GM12874 (cell line): ENCODE measurements around the gene PROK1.

Source experiments
- TF ChIP-seq, protein P1 (sequence below): IDR thresholded peaks from 2 replicates; pipeline ENCODE4 v1.5.1; 2011; ENCODE audit warnings: low read depth, mild to moderate bottlenecking, control low read depth, low read length, moderate library complexity; ENCODE audit not compliant: insufficient read depth

Gene PROK1

DNA sequence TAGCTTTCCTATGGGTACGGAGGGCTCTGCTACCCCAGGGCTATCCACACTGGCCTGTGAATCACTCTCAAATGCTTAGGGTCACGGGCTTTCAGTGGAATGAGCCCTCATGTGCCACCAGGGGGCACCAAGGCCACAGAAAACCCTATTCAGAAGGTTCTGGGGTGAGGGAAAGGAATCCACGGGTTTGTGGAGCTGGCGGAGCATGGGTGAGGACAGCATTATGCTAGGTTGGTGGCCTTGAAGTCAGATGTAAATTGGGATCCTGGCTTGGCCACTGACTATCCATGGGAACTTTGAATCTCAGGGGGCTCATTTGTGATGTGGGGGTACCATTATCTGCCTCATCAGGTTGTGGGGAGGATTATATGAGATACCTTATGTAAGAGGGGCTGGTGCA, 38.4 kb upstream of the PROK1 start:
- TF ChIP-seq, protein P1, sequence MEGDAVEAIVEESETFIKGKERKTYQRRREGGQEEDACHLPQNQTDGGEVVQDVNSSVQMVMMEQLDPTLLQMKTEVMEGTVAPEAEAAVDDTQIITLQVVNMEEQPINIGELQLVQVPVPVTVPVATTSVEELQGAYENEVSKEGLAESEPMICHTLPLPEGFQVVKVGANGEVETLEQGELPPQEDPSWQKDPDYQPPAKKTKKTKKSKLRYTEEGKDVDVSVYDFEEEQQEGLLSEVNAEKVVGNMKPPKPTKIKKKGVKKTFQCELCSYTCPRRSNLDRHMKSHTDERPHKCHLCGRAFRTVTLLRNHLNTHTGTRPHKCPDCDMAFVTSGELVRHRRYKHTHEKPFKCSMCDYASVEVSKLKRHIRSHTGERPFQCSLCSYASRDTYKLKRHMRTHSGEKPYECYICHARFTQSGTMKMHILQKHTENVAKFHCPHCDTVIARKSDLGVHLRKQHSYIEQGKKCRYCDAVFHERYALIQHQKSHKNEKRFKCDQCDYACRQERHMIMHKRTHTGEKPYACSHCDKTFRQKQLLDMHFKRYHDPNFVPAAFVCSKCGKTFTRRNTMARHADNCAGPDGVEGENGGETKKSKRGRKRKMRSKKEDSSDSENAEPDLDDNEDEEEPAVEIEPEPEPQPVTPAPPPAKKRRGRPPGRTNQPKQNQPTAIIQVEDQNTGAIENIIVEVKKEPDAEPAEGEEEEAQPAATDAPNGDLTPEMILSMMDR: peak; percentile 85

DNA sequence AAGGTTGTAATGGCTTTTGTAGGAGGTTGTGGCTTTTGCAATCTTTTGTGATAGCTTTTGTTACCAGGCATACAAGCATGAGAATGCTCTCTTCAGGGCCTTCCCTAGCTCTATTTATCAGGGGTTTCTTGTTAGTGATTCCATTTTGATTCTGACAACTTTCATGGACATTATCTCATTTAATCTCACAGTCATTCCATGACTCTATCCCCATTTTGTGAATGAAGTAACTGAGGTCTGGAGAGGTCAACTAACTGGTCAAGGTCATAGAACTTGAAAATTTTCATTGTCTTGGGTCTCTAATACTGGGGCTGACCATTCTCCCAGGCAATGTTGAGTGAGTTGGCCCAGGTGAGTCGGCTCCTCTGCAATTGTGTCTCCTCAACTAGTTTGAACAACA, 32.2 kb upstream of the PROK1 start:
- TF ChIP-seq, protein P1: no peak

DNA sequence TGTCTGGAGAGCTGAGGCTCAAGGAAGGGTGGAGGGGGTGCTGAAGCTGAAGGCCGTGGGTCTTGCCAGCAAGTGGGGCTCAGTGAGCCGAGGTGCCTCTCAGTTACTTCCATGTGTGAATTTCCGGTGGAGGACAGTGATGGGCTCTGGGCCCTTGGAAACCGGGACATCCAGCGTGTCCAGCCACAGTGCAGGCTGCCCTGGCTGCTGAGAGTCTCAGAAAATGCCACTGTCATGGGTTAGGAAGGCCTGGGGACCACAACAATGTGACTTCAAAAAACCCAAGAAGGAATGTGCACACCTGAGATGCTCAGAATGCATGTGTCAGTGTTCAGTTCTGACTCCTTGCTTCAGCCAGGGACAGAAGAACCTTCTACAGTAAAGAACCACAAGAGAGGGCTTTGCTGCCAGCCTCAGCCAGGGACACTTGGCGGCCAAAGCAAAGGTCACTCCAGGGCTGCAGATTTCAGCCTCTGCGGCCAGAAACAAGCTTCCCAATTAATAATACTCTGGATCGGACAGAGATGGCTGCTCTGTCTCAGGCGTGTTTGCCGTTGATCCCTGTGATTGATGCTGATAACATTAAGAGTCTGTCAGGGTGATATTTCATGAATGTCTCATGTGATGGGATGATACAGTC, 30.8 kb upstream of the PROK1 start:
- TF ChIP-seq, protein P1: no peak

DNA sequence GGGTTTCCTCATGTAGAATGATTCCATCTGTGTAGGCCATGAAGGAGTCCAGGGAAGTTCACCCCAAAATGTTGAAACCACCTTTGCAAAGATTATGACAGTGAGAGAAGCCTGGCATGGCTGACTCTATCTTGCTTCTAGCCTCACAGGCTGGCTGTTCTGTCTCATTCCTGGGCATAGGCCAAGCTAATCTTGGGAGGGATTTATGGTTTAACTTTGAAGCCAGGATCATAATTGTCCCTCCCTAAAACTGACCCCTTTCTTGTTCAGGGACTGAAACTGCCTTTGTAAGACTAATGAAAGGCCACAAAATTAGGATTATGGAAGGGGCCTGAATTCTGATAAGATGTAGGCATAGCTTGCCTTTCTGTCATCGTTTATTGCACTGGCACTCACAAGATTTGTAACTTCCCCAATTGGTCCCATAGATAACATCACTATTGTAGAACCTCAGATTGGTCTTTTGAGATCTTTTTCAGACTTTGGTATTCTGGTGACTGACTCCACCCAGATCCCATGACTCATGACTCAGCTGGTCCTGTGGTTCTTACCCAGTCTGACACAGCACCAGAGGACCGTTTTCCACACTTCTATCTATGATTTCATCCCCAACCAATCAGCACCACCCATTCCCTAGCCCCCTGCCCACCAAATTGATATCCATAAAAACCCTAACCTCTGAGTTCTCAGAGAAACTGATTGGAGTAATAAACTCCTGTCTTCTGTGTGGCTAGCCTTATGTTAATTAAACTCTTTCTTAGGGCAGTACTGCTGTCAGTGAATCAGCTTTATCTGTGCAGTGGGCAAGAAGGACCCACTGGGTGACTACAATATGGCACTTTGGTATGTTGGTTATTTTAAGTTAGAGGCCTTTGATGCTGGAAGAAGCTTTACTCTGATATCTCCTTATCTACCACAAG, 29.8 kb upstream of the PROK1 start:
- TF ChIP-seq, protein P1: no peak

DNA sequence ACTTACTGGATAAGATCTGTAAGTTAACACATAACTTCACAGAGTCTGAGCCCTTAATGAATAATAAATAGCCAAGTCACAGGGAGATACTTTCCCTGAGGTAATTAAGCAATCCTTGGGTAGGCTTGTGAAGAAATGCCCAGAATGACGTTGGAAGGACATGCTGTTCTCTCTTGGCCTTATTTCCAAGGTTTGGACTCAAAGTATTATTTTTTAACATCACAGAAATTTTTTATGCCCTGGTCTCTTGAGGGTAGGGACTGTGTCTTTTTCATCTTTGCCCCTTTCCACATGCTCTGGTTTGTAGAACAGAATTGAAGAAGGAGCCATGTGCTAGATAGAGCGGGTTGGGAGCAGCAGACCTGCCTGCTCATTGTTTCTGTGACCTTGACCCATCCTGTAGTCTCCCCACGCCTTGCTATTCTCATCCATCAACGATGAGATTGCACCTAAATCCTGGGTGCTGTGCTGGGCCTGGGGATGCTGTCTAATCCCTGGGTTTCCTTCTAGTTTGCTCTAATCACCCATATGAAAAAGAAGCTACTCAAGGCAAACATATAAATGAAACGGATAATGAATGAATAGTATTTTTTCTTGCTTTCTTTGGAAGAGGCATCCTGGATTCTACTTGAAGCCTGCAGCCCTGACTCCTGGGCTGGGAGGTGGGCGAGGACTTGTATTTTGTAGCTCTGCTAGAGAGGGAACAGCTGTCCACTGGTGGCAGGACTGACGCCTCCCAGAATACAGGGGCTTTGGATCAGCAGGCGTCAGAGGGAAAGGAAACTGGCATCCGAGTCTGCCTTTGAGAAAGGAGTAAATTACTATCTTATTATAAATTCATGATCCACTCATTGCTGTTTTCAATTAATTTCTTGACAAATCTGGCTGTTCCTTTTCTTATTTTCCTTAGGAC, 26.0 kb upstream of the PROK1 start:
- TF ChIP-seq, protein P1: no peak

DNA sequence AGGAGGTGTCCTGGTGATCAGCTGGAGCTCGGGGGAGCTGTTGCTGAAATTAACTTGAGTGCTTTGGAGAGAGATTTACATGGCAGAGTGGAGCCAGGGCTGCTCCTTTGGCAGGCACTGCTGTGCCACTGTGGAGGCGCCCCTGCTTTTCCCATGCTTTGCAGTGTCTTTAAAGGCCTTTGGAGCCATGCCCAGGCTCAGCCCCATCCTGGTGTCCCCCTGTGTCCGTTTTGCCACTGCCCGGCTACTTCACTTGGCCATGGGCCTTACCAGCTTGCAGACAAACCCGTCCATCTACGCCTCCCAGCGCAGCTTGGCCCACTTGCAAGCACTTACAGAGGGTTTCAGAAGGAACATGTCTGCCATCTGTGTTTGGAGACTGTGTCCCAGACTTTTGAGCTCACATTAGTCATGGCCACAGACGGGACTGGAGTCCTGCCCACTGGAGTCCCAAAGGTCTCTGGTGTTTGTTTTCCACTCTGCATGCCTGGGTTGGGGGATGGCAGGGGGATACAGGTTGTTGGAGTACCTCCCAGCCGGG, 25.3 kb upstream of the PROK1 start:
- TF ChIP-seq, protein P1: no peak
